HG03354 (cell line): ENCODE results near the gene FLOT2.
"Not testable (repeated sequence)": the region's sequence is repeated elsewhere in the genome, so short reads cannot be mapped to it uniquely, and the experiment has no call there.

ENCODE experiments used
- ATAC-seq: cut with Tn5 transposase; IDR thresholded peaks from one replicate; pipeline ENCODE4 v1.9.1; 2021; ENCODE audit warnings: mild to moderate bottlenecking; ENCODE audit not compliant: unreplicated experiment, poor library complexity, severe bottlenecking

The FLOT2 gene, protein sequence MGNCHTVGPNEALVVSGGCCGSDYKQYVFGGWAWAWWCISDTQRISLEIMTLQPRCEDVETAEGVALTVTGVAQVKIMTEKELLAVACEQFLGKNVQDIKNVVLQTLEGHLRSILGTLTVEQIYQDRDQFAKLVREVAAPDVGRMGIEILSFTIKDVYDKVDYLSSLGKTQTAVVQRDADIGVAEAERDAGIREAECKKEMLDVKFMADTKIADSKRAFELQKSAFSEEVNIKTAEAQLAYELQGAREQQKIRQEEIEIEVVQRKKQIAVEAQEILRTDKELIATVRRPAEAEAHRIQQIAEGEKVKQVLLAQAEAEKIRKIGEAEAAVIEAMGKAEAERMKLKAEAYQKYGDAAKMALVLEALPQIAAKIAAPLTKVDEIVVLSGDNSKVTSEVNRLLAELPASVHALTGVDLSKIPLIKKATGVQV

DNA sequence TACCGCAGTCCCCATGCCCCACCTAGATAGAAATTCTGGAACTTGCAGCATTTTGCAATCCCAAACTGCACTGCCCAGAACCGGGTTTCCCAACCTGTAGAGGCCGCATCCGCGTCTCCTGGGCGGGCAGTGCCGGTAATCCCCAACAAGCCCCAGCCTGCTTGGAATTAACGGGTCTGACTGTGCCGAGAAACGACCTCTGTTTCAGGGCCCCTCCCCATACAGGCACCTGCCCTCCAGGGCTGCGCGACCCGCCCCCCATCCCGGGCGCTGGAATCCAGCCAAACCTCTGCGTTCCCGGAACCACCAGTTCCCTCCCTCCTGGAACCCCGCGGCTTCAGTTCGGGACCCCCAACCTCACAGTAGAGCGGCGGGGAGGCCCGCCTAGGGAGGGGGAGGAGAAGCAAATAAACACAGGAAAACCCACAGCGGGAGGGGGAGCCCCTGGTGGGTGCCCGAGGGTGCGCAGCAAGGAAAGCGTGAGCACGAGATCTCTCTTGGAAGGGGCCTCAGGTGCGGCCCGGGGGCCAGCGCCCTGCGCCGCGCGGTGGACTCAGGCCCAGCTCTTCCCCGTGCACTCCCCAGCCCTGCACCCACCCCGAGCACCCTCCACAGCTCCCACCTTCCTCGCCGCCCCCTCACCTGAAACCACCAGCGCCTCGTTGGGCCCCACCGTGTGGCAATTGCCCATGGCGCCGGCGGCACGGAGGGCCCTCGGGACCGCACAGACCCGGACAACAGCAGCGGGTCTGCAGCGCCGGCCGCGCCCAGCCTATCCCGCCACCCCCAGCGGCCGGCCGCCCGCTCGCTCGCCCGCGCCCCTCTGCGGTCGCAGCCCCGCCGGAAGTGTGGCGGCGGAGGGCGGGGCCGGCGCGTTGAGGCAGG is at the start of gene FLOT2:
Gene FLOT2 (minus strand): TSS at position 850 of the 885 bp plus-strand sequence. CDS start 159 bp downstream, at position 691.
- ATAC-seq: no peak

DNA sequence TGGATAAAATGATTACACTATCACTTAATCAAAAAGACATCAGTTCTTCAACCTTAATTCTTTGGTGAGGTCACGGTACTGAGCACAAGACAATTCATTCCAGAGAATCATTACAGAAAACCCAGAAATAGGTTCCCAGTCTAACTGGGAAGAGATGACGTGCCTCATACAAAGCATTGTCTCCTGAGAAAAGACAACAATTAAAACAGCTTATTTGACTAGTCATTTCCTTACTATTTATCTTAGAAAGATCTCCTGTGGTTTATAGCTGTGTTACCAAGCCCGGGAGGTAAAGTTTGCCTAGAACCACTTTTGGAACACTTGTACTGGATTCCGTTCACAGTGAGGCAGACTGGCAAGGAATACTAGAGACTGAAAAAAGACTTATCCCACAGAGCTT is 48.7 kb upstream of the FLOT2 start:
- no peak for ATAC-seq

GRCh38 chr17:28944862-28945741 is 47.6 kb upstream of the FLOT2 start:
- no peak for ATAC-seq

DNA sequence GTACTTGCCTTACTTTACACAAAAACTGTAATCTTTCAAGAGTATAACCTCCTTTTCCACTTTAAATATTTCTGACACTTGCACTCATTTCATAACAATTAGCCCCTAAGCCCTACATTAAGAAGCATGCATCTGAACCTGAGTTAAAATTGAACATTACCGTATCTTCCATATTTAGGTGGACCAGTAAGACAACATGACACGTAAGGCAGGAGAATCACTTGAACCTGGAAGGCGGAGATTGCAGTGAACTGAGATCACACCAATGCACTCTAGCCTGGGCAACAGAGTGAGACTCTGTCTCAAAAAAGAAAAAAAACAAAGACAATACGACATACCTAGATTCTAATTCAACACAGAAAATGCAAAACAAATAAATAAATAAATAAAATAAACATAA is 46.8 kb upstream of the FLOT2 start:
- no peak for ATAC-seq

DNA sequence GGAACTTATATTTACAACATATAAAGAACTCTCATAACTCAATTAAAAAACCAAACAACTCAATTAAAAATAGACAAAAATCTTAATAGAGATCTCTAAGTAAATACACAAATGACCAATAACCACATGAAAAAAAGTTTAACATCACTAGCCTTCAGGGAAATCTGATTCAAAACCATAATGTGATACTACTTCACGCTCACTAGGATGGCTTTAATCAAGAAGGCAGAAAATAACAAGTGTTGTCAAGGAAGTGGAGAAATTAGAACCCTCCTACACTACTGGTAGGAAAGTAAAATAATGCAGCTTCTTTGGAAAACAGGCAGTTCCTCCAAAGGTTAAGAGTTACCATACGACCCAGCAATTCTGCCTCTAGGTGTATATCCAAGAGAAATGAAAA is 45.4 kb upstream of the FLOT2 start:
- ATAC-seq: no peak

- no peak for ATAC-seq
These were observed 43.7 kb upstream of the FLOT2 start for GRCh38 chr17:28941251-28941650.

DNA sequence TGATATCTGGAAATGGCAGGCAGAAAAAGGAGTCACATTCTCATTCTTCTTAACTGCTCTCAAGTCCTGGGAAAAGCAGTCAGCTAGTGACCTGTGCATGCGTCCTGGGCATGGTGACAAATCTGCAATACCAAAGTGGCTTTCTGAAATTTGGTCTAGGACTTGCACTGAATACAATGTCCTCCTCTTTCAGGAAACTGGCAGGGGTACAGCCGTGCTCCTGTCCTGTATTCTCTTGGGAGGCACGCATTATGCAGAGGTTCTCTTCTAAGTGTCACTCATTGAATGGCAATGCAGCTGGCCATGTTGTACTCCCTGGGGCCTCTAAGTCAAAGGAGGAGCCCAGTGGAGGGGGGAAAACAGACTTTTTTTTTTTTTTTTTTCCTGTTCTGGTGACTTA is 43.1 kb upstream of the FLOT2 start:
- ATAC-seq: no peak

- no peak for ATAC-seq
These were observed 42.6 kb upstream of the FLOT2 start for GRCh38 chr17:28940142-28940541.

DNA sequence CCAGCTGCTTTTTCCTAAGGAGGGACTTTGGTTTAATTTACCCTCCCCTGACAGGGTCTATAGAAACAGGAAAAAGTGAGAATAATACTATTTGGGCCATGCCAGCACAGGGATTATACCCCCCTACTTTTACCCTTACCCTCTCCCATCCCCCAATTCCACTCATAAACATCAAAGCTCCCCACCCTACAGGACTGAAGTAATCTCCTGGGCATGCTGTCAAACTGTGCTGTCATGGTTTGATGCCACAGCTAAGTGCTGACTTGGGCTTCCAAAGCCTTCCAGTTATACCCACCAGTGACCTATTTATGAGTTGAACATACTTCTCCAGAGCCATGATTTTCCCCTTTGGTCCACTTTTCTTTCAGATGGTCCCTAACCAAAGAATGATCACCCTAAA is 41.0 kb upstream of the FLOT2 start:
- no peak for ATAC-seq

DNA sequence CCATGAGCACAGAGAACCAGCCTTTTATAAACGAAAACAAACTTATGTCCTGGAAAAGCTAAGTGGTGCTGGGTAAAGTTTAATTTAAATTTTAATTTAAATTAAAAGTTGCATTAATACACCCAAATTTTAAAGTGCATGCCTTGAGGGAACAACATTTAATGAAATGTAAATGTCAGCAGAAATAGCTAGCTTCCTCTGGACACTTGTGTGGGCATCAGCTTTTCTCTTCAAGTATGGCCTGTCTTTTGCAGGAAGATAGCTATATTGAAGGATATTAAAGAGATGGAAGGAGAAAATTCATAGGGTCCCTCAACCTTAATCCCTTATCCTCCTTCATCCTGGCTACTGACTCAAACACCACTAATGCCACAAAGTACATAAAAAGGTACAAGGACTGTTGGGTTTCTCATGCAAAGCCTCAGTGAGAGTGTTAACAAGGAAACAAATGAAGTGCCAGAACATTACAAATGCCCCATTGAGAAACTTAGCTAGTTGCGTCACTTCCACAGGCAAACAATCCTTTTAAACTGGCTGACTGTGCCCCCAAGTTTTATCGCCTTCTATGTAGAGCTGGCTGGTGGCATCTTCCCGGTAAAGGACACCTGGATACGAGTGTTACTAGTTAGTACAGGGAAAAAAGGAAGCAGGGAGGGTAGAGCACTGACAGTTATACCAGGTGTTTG is 39.7 kb upstream of the FLOT2 start:
- no peak for ATAC-seq

DNA sequence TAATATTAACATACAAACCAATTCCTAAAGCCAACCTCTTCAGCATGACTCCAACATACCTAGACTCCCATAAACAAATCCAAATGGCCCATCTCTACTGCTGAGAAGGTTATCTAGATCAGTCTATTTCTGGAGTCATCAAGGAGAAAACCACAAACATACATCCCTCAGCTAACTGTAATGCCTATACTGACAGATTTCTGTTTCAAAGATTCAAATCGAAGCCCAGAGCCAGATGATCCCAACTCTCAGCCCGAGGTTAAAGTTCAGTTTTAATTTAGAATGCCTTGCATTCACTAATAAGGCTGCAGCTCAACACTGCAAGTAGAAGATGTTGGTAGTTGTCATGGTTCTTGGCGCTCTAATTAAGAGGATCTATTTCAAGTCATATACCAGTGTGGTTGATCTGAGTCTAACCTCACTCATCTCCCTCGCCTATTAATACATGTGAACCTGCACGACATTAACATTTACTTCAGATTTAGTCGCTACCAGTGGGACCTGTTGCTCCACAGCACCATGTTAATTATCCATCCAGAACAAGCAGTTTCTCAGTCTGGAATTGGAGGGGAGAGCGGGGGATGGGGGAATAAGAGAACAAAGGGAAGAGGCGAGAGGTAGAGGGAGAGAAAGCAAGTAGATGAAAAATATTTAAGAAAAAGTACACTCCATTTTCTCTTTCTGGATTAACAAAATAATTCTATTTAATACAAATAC is 38.4 kb upstream of the FLOT2 start:
- no peak for ATAC-seq

- ATAC-seq: not testable (repeated sequence)
These were observed 37.0 kb upstream of the FLOT2 start for GRCh38 chr17:28934508-28934907.

DNA sequence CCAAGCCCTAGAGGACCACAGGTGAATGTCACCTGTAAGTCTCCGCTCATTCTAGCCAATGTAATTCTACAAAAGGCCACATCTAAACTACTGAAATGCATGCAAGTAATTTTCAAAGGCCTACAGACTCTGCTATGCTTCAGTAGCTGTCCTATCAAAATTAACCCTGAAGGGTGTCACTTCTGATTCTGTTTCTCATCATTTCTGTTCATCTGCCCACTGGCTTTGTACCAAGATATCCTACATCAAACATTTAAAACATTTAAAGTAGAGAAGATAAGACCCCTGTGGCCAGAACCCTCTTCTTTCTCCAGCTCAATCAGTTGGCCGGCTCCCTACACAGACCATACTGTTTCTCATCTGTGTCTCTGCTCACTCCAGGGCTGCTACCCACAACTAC is 32.3 kb upstream of the FLOT2 start:
- ATAC-seq: no peak

- ATAC-seq: no peak
These were observed 30.5 kb upstream of the FLOT2 start for GRCh38 chr17:28928061-28928460.

DNA sequence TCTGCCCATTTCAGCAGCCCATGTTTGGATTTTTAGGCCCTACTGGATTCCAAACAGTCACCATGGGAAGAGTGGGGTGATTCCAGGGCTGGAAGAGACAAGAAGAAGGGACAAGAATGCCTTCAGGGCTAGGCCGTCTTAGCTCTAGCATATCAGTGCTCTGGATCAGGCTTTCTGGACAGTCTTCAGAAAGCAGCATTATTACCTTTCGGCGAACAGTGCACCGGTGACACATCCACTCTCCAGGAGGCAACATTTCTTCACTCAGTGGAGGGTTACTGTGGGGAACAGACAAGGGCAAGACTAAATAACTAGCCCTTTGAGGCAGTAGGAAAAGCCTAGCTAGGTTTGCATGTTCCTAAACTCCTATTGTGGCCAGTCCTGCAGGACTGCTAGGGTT is 29.3 kb upstream of the FLOT2 start:
- ATAC-seq: no peak

DNA sequence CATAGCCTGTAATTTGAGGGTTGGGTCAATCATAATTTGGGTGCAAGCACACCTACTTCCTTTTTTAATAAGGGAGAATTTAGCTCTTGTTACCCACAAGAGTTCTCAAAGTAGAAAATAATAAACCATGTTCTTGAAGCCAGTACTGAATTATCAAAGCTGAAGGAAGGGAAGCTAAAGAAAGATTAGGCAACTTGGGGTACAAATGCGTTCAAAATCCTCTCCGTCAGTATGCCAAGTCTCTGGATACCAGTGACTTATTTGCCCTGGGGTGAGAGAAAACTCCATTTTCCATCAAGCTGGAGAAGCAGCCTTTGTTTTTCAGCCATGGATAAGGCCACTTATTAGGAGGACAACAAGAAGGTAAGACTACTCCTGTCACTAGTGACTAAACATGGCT is 28.8 kb upstream of the FLOT2 start:
- ATAC-seq: no peak

DNA sequence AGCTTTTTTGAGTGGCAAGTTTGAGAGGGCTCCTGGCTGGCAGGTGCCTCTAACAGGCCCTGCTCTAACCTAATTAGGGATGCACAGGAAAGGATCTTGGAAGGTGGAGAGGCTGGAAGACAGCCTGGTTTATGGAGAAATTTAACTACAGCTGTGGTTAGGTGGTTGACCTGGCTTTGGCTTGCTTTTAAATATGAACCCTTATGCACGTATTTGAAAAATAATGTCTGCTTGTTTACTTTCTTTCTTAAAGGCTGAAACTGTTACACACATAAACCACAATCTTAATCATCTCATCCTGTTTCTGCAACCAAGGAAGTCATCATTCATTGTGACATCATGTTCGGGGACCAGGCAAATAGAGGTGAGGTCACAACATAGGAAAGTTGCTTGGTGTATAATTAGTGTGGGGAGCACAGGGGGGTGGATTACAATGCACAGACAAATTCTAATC is 28.4 kb upstream of the FLOT2 start:
- ATAC-seq: no peak

DNA sequence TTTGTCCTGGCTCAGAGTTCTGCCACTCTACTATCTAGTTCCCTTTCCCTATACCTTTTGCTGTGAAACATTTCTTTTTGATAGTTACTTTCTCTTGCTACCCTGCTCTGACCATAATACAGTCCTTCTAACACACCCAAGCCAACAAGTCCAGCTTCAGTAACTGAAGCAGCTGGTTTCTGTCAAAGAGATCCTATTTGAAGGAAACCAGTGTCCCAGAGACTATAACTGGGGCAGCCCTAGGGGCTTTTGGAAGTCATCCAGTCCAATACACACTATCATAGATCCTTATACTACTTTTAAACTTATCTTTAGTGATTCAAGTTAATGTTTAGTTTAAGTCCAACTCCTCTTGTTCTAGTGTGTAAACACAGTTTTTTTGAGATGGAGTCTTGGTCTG is 22.7 kb upstream of the FLOT2 start:
- ATAC-seq: no peak

GRCh38 chr17:28918295-28918694 is 20.8 kb upstream of the FLOT2 start:
- no peak for ATAC-seq
